Measurements from ENCODE around the gene ADGRG3.

GRCh38 chr16:57695680-57696069 lies 27.6 kb downstream of the ADGRG3 start:
- TF ChIP-seq CTCF (conservative IDR thresholded peaks at IDR 0.05) (no peak), ZFX (IDR thresholded peaks at IDR 0.05) (no peak)
